ENCODE results near the gene RBM12.
"Not testable (repeated sequence)": the region's sequence is repeated elsewhere in the genome, so short reads cannot be mapped to it uniquely, and the experiment has no call there.

Gene RBM12

GRCh38 chr20:35698298-35699126 is 33.8 kb upstream of the RBM12 start:
- H3K27ac ChIP-seq, result peak overlapping the region; percentile 94
- no peak for DNase-seq (ENCODE audit: low read depth, low spot score)

- H3K27ac ChIP-seq, result no peak overlapping the region
- no peak for DNase-seq (ENCODE audit: low read depth, low spot score)
Measured at GRCh38 chr20:35697696-35698297, 33.1 kb upstream of the RBM12 start.

GRCh38 chr20:35695978-35696377 is 31.3 kb upstream of the RBM12 start:
- H3K27ac ChIP-seq, result no peak overlapping the region
- no peak for DNase-seq (ENCODE audit: low read depth, low spot score)

GRCh38 chr20:35695245-35695749 is 30.6 kb upstream of the RBM12 start:
- no peak overlapping the region for H3K27ac ChIP-seq
- DNase-seq (ENCODE audit: low read depth, low spot score), result no peak

- H3K27ac ChIP-seq, result no peak overlapping the region
- DNase-seq (ENCODE audit: low read depth, low spot score), result no peak
Measured at GRCh38 chr20:35690265-35690664, 25.6 kb upstream of the RBM12 start.

GRCh38 chr20:35686872-35687271 is 22.2 kb upstream of the RBM12 start:
- not testable (repeated sequence) for DNase-seq (ENCODE audit: low read depth, low spot score); H3K27ac ChIP-seq

GRCh38 chr20:35685368-35685767 is 20.7 kb upstream of the RBM12 start:
- DNase-seq (ENCODE audit: low read depth, low spot score); H3K27ac ChIP-seq: not testable (repeated sequence)

GRCh38 chr20:35681960-35682359 is 17.3 kb upstream of the RBM12 start:
- no peak for DNase-seq (ENCODE audit: low read depth, low spot score)
- H3K27ac ChIP-seq, result no peak overlapping the region

- no peak overlapping the region for H3K27ac ChIP-seq
- no peak for DNase-seq (ENCODE audit: low read depth, low spot score)
Measured at GRCh38 chr20:35680452-35681183, 15.9 kb upstream of the RBM12 start.

GRCh38 chr20:35674921-35675320 is 10.2 kb upstream of the RBM12 start:
- DNase-seq (ENCODE audit: low read depth, low spot score), result no peak
- H3K27ac ChIP-seq, result no peak overlapping the region

GRCh38 chr20:35673884-35674283 is 9.2 kb upstream of the RBM12 start:
- DNase-seq (ENCODE audit: low read depth, low spot score), result no peak
- no peak overlapping the region for H3K27ac ChIP-seq

GRCh38 chr20:35669681-35670080 is 5.0 kb upstream of the RBM12 start:
- H3K27ac ChIP-seq, result no peak overlapping the region
- no peak for DNase-seq (ENCODE audit: low read depth, low spot score)

GRCh38 chr20:35669221-35669620 is 4.5 kb upstream of the RBM12 start:
- H3K27ac ChIP-seq, result no peak overlapping the region
- DNase-seq (ENCODE audit: low read depth, low spot score), result no peak

GRCh38 chr20:35665949-35666288 is 1.2 kb upstream of the RBM12 start:
- DNase-seq (ENCODE audit: low read depth, low spot score), result no peak
- H3K27ac ChIP-seq, result no peak overlapping the region

- no peak for DNase-seq (ENCODE audit: low read depth, low spot score)
Measured at GRCh38 chr20:35663516-35664465, 909 bp downstream of the RBM12 start.

GRCh38 chr20:35662551-35662950 is 2.1 kb downstream of the RBM12 start:
- DNase-seq (ENCODE audit: low read depth, low spot score), result no peak
- peak overlapping the region; percentile 81 for H3K27ac ChIP-seq

More at GRCh38 chr20:35663516-35664465, 909 bp downstream of the RBM12 start:
- peak overlapping the region; percentile 81 for H3K27ac ChIP-seq

GRCh38 chr20:35661908-35662307 is 2.8 kb downstream of the RBM12 start:
- peak overlapping the region; percentile 42 for H3K27ac ChIP-seq
- no peak for DNase-seq (ENCODE audit: low read depth, low spot score)

- no peak for DNase-seq (ENCODE audit: low read depth, low spot score)
- H3K27ac ChIP-seq, result peak overlapping the region; percentile 42
Measured at GRCh38 chr20:35661053-35661452, 3.6 kb downstream of the RBM12 start.

- peak overlapping the region; percentile 42 for H3K27ac ChIP-seq
- no peak for DNase-seq (ENCODE audit: low read depth, low spot score)
Measured at GRCh38 chr20:35660122-35660937, 4.4 kb downstream of the RBM12 start.
